HepG2 (cell line): ENCODE data around the gene LMOD1. TPM values are rescaled to one million over a fixed set of nuclear protein-coding genes. Genes with fewer than 3 reads are reported as not detected.

Source experiments
- ATAC-seq: fragments of 200-7000 bp; cut with Tn5 transposase; 3 replicates; pipeline ENCODE4 v1.9.1; 2020; ENCODE audit warnings: mild to moderate bottlenecking, moderate library complexity
- BruUV-seq: library from RNA; stranded (reverse); fragments of 400-500 nt; replicated peaks from 2 replicates; lab custom pipeline; 2021; lab: Mats Ljungman, UMichigan
- CTCF ChIA-PET: fragments of 300-600 bp; formaldehyde crosslinking; extraction: SDS; loops from one replicate; lab custom pipeline; 2021; ENCODE audit warnings: low total read pairs, inconsistent platforms, low intra/inter-chr PET ratio; lab: Yijun Ruan, JAX
- POLR2A ChIA-PET: fragments of 350-600 bp; sonication (Branson Sonifier 250); formaldehyde crosslinking; loops from one replicate; lab custom pipeline; 2020; ENCODE audit warnings: antibody characterized with exemption, inconsistent platforms; lab: Yijun Ruan, JAX
- DNase-seq: peaks from one replicate; pipeline ENCODE4 v3.0.0-alpha.2; 2015; ENCODE audit warnings: low spot score
- FAIRE-seq: peaks from 3 replicates; lab custom pipeline; 2011; peaks lifted over from hg19 to GRCh38; lab: Jason Lieb, UNC
- H2AFZ ChIP-seq: one replicate; pipeline ENCODE4 v1.6.1; 2011; ENCODE audit warnings: low read length, inconsistent platforms
- H3K27ac ChIP-seq: fragments of 300-600 bp; 3 replicates; pipeline ENCODE4 v1.8.0; 2011; ENCODE audit warnings: mixed run types, mild to moderate bottlenecking, mixed read lengths, low read length, inconsistent platforms; ENCODE audit not compliant: insufficient read depth; ENCODE audit errors: extremely low read length
- H3K27me3 ChIP-seq, 2 experiments: fragments of 200-600 bp in 1 of 2; 2 replicates in 1 of 2; 3 replicates in 1 of 2; pipeline versions ENCODE4 v1.6.0 to v1.8.0; 2011; ENCODE audit warnings: low read length in 2 of 2, mild to moderate bottlenecking in 2 of 2, moderate library complexity in 2 of 2, inconsistent platforms in 1 of 2; ENCODE audit not compliant: insufficient read depth in 2 of 2, control insufficient read depth in 1 of 2
- H3K36me3 ChIP-seq, 2 experiments: fragments of 200-600 bp in 1 of 2; replicated peaks in 1 of 2; 2 replicates in 1 of 2; 3 replicates in 1 of 2; pipeline versions ENCODE4 v1.5.1 to v1.8.0; 2011; ENCODE audit warnings: low read length in 2 of 2, inconsistent platforms in 1 of 2; ENCODE audit not compliant: insufficient read depth in 2 of 2, control insufficient read depth in 1 of 2
- H3K4me1 ChIP-seq: 2 replicates; pipeline ENCODE4 v1.5.1; 2012; ENCODE audit warnings: low read length, inconsistent platforms; ENCODE audit not compliant: insufficient read depth
- H3K4me2 ChIP-seq: 2 replicates; pipeline ENCODE4 v1.6.0; 2011; ENCODE audit warnings: low read depth, low read length, inconsistent platforms
- H3K4me3 ChIP-seq, 3 experiments: fragments of 200-600 bp in 1 of 3; sonication (generic), shearing (Covaris generic) in 1 of 3; replicated peaks in 1 of 3; 2 replicates each; pipeline ENCODE4 v1.5.1; 2011 to 2016; ENCODE audit warnings: low read length in 3 of 3, inconsistent platforms in 2 of 3, low read depth in 2 of 3, mild to moderate bottlenecking in 2 of 3, control low read depth in 1 of 3, mixed read lengths in 1 of 3; ENCODE audit not compliant: insufficient read depth in 1 of 3
- H3K79me2 ChIP-seq: one replicate; pipeline ENCODE4 v1.6.1; 2011; ENCODE audit warnings: low read length, inconsistent platforms; ENCODE audit not compliant: insufficient read depth
- H3K9ac ChIP-seq: 2 replicates; pipeline ENCODE4 v1.6.0; 2011; ENCODE audit warnings: mild to moderate bottlenecking, low read depth, low read length, inconsistent platforms; ENCODE audit not compliant: insufficient read depth
- H3K9me3 ChIP-seq: 2 replicates; pipeline ENCODE4 v1.5.1; 2012; ENCODE audit warnings: mild to moderate bottlenecking, low read length
- H4K20me1 ChIP-seq: 2 replicates; pipeline ENCODE4 v1.6.0; 2011; ENCODE audit warnings: inconsistent platforms, mild to moderate bottlenecking, low read length, moderate library complexity; ENCODE audit not compliant: insufficient read depth
- ARNT2 ChIP-seq: sonication (generic); formaldehyde crosslinking; IDR thresholded peaks from 2 replicates; pipeline ENCODE4 v1.8.0; 2022; ENCODE audit warnings: mild to moderate bottlenecking, low read depth, missing genetic modification reagents, moderate library complexity
- IKZF1 ChIP-seq: fragments of 450-650 bp; IDR thresholded peaks from 2 replicates; pipeline ENCODE4 v1.7.1; 2016
- KAT7 ChIP-seq: IDR thresholded peaks from 2 replicates; pipeline ENCODE4 v1.6.1; 2018; ENCODE audit warnings: borderline replicate concordance, missing compliant biosample characterization
- MAFG ChIP-seq: sonication (generic); formaldehyde crosslinking; IDR thresholded peaks from 2 replicates; pipeline ENCODE4 v1.5.1; 2020; ENCODE audit warnings: mild to moderate bottlenecking, missing genetic modification reagents
- NR2C2 ChIP-seq: sonication (generic); formaldehyde crosslinking; IDR thresholded peaks from 2 replicates; pipeline ENCODE4 v1.4.0; 2020; ENCODE audit warnings: missing genetic modification reagents, mild to moderate bottlenecking, moderate library complexity, borderline replicate concordance
- NR2F6 ChIP-seq, 2 experiments: IDR thresholded peaks; 2 replicates each; pipeline ENCODE4 v1.6.1; 2016; ENCODE audit warnings: antibody characterized with exemption in 1 of 2, mild to moderate bottlenecking in 1 of 2
- PHF5A ChIP-seq: IDR thresholded peaks from one replicate; pipeline ENCODE4 v1.6.1; 2018; ENCODE audit warnings: low read depth, missing genetic modification reagents; ENCODE audit not compliant: unreplicated experiment
- PHF8 ChIP-seq: sonication (generic); formaldehyde crosslinking; IDR thresholded peaks from 2 replicates; pipeline ENCODE4 v1.5.0; 2020; ENCODE audit warnings: missing genetic modification reagents
- SMC3 ChIP-seq: IDR thresholded peaks from 2 replicates; pipeline ENCODE4 v1.6.1; 2011; ENCODE audit warnings: low read length, improper control_type of control experiment
- SUZ12 ChIP-seq: fragments of 150-350 bp; IDR thresholded peaks from 2 replicates; pipeline ENCODE4 v1.6.1; 2014; ENCODE audit warnings: low read depth, low read length
- ZFAT ChIP-seq: sonication (generic); formaldehyde crosslinking; conservative IDR thresholded peaks from 2 replicates; pipeline ENCODE4 v1.8.1; 2023; ENCODE audit warnings: missing genetic modification reagents, inconsistent platforms
- ZNF205 ChIP-seq: IDR thresholded peaks from 2 replicates; pipeline ENCODE4 v1.6.1; 2018; ENCODE audit warnings: missing biosample characterization, missing genetic modification reagents
- ZNF362 ChIP-seq: sonication (generic); formaldehyde crosslinking; IDR thresholded peaks from 2 replicates; pipeline ENCODE4 v1.4.0; 2020; ENCODE audit warnings: missing genetic modification reagents, mild to moderate bottlenecking, borderline replicate concordance
- ZSCAN30 ChIP-seq: sonication (generic); formaldehyde crosslinking; IDR thresholded peaks from 2 replicates; pipeline ENCODE4 v1.5.0; 2020; ENCODE audit warnings: mild to moderate bottlenecking, missing genetic modification reagents
- WGBS: methylation state at CpG from one replicate; pipeline ENCODE4 v1.1.6; 2017; ENCODE audit warnings: low lambda C conversion rate; 5-methylcytosine and 5-hydroxymethylcytosine counted together
- in situ Hi-C: cut with HindIII; loops from 2 replicates; pipeline ENCODE4 v1.10.0; 2017; ENCODE audit warnings: low pct_unique_long_range_greater_than_20kb; ENCODE audit not compliant: extremely low pct_ligation_motif_present
- intact Hi-C: fragments of 100-400 bp; cut with micrococcal nuclease; formaldehyde crosslinking; loops from one replicate; pipeline ENCODE4 v1.10.0; 2022; ENCODE audit not compliant: unreplicated experiment
- polyA plus RNA-seq, 8 experiments: library from polyadenylated mRNA; depleted of rRNA in 3 of 8; stranded (reverse) in 7 of 8; unstranded in 1 of 8; fragments of >200 nt; fragmentation: Illumina TruSeq in 4 of 8; extraction: Trizol in 4 of 8; gene quantifications; 2 replicates each; pipeline versions ENCODE4 v1.2.1 to v1.2.3, GENCODE V29; 2011 to 2016; ENCODE audit warnings: low read depth in 4 of 8, missing spikeins in 1 of 8, mixed read lengths in 1 of 8; ENCODE audit not compliant: insufficient read depth in 1 of 8
- total RNA-seq, 5 experiments: library from RNA; depleted of rRNA; stranded (reverse); fragments of >200 nt; fragmentation: Illumina TruSeq; extraction: Trizol; gene quantifications; 2 replicates each; pipeline ENCODE4 v1.2.3, GENCODE V29; 2016; ENCODE audit warnings: low read depth in 1 of 5
- TF ChIP-seq, protein P1 (sequence below): sonication (generic); formaldehyde crosslinking; IDR thresholded peaks from 2 replicates; pipeline ENCODE4 v1.5.0; 2020; ENCODE audit warnings: mild to moderate bottlenecking, missing genetic modification reagents

Gene LMOD1
- total and polyA plus RNA-seq, 2 of the 13 experiments (the other 11 are each of a cell fraction or from before 2014, with no cell fraction given) = not detected

GRCh38 chr1:201918343-201918742 is 28.0 kb downstream of the LMOD1 start:
- intact Hi-C loops = no loop called here
- H3K36me3 ChIP-seq = no peaks in the 10 kb centered on the region
- ChIA-PET POLR2A (no interaction called here), CTCF (no interaction called here)
- H3K4me3 ChIP-seq = no peak overlapping the region
- no peak overlapping the region for H3K9ac ChIP-seq
- H3K27ac ChIP-seq = no peak overlapping the region
- H4K20me1 ChIP-seq = no peaks in the 10 kb centered on the region
- peaks cover 0 to 29% of the 10 kb centered on the region in 2 experiments; a peak in 4 of 5 replicates for H3K27me3 ChIP-seq
- no peak for DNase-seq
- FAIRE-seq = no peak
- no TSS peak for BruUV-seq
- peaks cover 14% of the 10 kb centered on the region for H3K4me1 ChIP-seq
- no peaks in the 10 kb centered on the region for H3K9me3 ChIP-seq
- no peak overlapping the region for H3K4me2 ChIP-seq
- ATAC-seq = no peak
- 8% methylated on average over 5 of the region's 5 CpGs for WGBS
- TF ChIP-seq PHF8 (CRISPR knock-in tag) = no peak
- no peak for TF ChIP-seq SUZ12
- TF ChIP-seq KAT7 (CRISPR knock-in tag) = no peak
- TF ChIP-seq MAFG = no peak
- TF ChIP-seq NR2C2 (CRISPR knock-in tag) = no peak
- in situ Hi-C loops = no loop called here
- no peak overlapping the region for H2AFZ ChIP-seq
- no peaks in the 10 kb centered on the region for H3K79me2 ChIP-seq

- peak; percentile 20 for ATAC-seq
- Histone ChIP-seq H4K20me1 (no peaks in the 10 kb centered on the region), H2AFZ (no peak overlapping the region), H3K36me3 (no peaks in the 10 kb centered on the region), H3K9ac (no peak overlapping the region), H3K4me1 (peaks cover 14% of the 10 kb centered on the region), H3K4me2 (no peak overlapping the region), H3K9me3 (no peaks in the 10 kb centered on the region), H3K27ac (no peak overlapping the region), H3K79me2 (no peaks in the 10 kb centered on the region), H3K27me3 (peaks cover 3 to 29% of the 10 kb centered on the region in 2 experiments; a peak in 4 of 5 replicates), H3K4me3 (no peak overlapping the region)
- in situ Hi-C loops = no loop called here
- ChIA-PET POLR2A (no interaction called here), CTCF (no interaction called here)
- no TSS peak for BruUV-seq
- WGBS = 48% methylated on average over 5 of the region's 7 CpGs
- no peak for DNase-seq
- no peak for FAIRE-seq
- intact Hi-C loops = no loop called here
- TF ChIP-seq SMC3 = no peak
- TF ChIP-seq, protein P1, sequence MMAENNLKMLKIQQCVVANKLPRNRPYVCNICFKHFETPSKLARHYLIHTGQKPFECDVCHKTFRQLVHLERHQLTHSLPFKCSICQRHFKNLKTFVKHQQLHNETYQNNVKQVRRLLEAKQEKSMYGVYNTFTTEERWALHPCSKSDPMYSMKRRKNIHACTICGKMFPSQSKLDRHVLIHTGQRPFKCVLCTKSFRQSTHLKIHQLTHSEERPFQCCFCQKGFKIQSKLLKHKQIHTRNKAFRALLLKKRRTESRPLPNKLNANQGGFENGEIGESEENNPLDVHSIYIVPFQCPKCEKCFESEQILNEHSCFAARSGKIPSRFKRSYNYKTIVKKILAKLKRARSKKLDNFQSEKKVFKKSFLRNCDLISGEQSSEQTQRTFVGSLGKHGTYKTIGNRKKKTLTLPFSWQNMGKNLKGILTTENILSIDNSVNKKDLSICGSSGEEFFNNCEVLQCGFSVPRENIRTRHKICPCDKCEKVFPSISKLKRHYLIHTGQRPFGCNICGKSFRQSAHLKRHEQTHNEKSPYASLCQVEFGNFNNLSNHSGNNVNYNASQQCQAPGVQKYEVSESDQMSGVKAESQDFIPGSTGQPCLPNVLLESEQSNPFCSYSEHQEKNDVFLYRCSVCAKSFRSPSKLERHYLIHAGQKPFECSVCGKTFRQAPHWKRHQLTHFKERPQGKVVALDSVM (CRISPR knock-in tag) = no peak
- TF ChIP-seq ZSCAN30 (CRISPR knock-in tag) = no peak
- TF ChIP-seq NR2F6 (IDR thresholded peaks at IDR 0.05) = no peak
- no peak for TF ChIP-seq NR2F6 (CRISPR knock-in tag; IDR thresholded peaks at IDR 0.05)
- TF ChIP-seq ZFAT = no peak
- no peak for TF ChIP-seq PHF5A (CRISPR knock-in tag)
- no peak for TF ChIP-seq IKZF1
- TF ChIP-seq ZNF205 (CRISPR knock-in tag) = no peak
- no peak for TF ChIP-seq ARNT2
- TF ChIP-seq ZNF362 (CRISPR knock-in tag) = no peak
These were observed 28.9 kb downstream of the LMOD1 start for GRCh38 chr1:201917362-201918033.
